Neural cell (in vitro differentiated cells): ENCODE results near the gene GNLY. TPM values are rescaled to one million over a fixed set of nuclear protein-coding genes. Genes with fewer than 3 reads are reported as not detected.

Source experiments
- H2AFZ ChIP-seq: fragments of 200-600, 300-800 bp; sonication (generic), shearing (Covaris generic); 2 replicates; pipeline ENCODE4 v1.6.0; 2014; ENCODE audit warnings: low read depth, mild to moderate bottlenecking, antibody characterized with exemption, low read length, moderate library complexity
- H3F3A ChIP-seq: fragments of 200-600 bp; shearing (Covaris generic); 2 replicates; pipeline ENCODE4 v1.6.1; 2016; ENCODE audit warnings: mild to moderate bottlenecking, moderate library complexity, mixed read lengths, antibody characterized with exemption, low read length; ENCODE audit not compliant: insufficient read depth, poor library complexity, severe bottlenecking
- H3K27ac ChIP-seq: fragments of 200-600, 300-800 bp; sonication (generic), shearing (Covaris generic); 2 replicates; pipeline ENCODE4 v1.5.1; 2014; ENCODE audit warnings: mild to moderate bottlenecking, low read length, moderate library complexity
- H3K27me3 ChIP-seq: fragments of 300-800, 200-600 bp; sonication (generic), shearing (Covaris generic); 2 replicates; pipeline ENCODE4 v1.6.0; 2014; ENCODE audit warnings: mild to moderate bottlenecking, low read depth, low read length, moderate library complexity; ENCODE audit not compliant: insufficient read depth
- H3K36me3 ChIP-seq: fragments of 300-800, 200-600 bp; sonication (generic), shearing (Covaris generic); 2 replicates; pipeline ENCODE4 v1.5.1; 2014; ENCODE audit warnings: mild to moderate bottlenecking, antibody characterized with exemption, low read length, moderate library complexity; ENCODE audit not compliant: insufficient read depth
- H3K4me2 ChIP-seq: fragments of 300-800, 200-600 bp; sonication (generic), shearing (Covaris generic); 2 replicates; pipeline ENCODE4 v1.6.0; 2014; ENCODE audit warnings: mild to moderate bottlenecking, low read length
- H3K4me3 ChIP-seq: fragments of 300-800, 200-600 bp; sonication (generic), shearing (Covaris generic); 2 replicates; pipeline ENCODE4 v1.5.1; 2014; ENCODE audit warnings: mild to moderate bottlenecking, low read length, moderate library complexity
- H3K79me2 ChIP-seq: fragments of 200-600 bp; shearing (Covaris generic); replicated peaks from 2 replicates; pipeline ENCODE4 v1.6.0; 2014; ENCODE audit warnings: mild to moderate bottlenecking, low read length, moderate library complexity; ENCODE audit not compliant: insufficient read depth
- H3K9ac ChIP-seq: fragments of 300-800, 200-600 bp; sonication (generic), shearing (Covaris generic); 2 replicates; pipeline ENCODE4 v1.6.1; 2016; ENCODE audit warnings: mild to moderate bottlenecking, low read length, mixed read lengths
- H3K9me2 ChIP-seq: fragments of 200-600 bp; shearing (Covaris generic); 2 replicates; pipeline ENCODE4 v1.6.1; 2016; ENCODE audit warnings: mild to moderate bottlenecking, low read length, mixed read lengths; ENCODE audit not compliant: insufficient read depth
- H3K9me3 ChIP-seq: fragments of 200-600, 300-800 bp; sonication (generic), shearing (Covaris generic); 2 replicates; pipeline ENCODE4 v1.6.1; 2016; ENCODE audit warnings: mild to moderate bottlenecking, mixed run types, low read length, moderate library complexity, mixed read lengths
- H4K20me1 ChIP-seq: fragments of 200-600 bp; shearing (Covaris generic); 2 replicates; pipeline ENCODE4 v1.6.1; 2016; ENCODE audit warnings: mild to moderate bottlenecking, mixed run types; ENCODE audit not compliant: insufficient read depth
- CTCF ChIP-seq: fragments of 450-650 bp; IDR thresholded peaks from 2 replicates; pipeline ENCODE4 v1.5.1; 2014; ENCODE audit warnings: antibody characterized with exemption, mild to moderate bottlenecking, moderate library complexity; ENCODE audit not compliant: poor library complexity, severe bottlenecking
- EP300 ChIP-seq: fragments of 450-650 bp; conservative IDR thresholded peaks from 2 replicates; pipeline ENCODE4 v1.6.1; 2014; ENCODE audit warnings: antibody characterized with exemption, mild to moderate bottlenecking, moderate library complexity; ENCODE audit not compliant: poor library complexity, severe bottlenecking
- EZH2 ChIP-seq: fragments of 200-600, 300-800 bp; shearing (Covaris generic), sonication (generic); IDR thresholded peaks from 2 replicates; pipeline ENCODE4 v1.6.1; 2014; ENCODE audit warnings: antibody characterized with exemption, low read length, borderline replicate concordance, mild to moderate bottlenecking; ENCODE audit not compliant: insufficient read depth, poor library complexity, severe bottlenecking
- MXI1 ChIP-seq: fragments of 450-650 bp; conservative IDR thresholded peaks from 2 replicates; pipeline ENCODE4 v1.6.1; 2014; ENCODE audit warnings: antibody characterized with exemption, mild to moderate bottlenecking; ENCODE audit not compliant: poor library complexity, severe bottlenecking
- POLR2AphosphoS5 ChIP-seq: IDR thresholded peaks from 2 replicates; pipeline ENCODE4 v1.6.1; 2012
- RAD21 ChIP-seq: fragments of 450-650 bp; conservative IDR thresholded peaks from 2 replicates; pipeline ENCODE4 v1.6.1; 2014; ENCODE audit warnings: antibody characterized with exemption, mild to moderate bottlenecking, moderate library complexity
- REST ChIP-seq: IDR thresholded peaks from 2 replicates; pipeline ENCODE4 v1.6.1; 2012; ENCODE audit warnings: borderline replicate concordance
- SMC3 ChIP-seq: fragments of 450-650 bp; conservative IDR thresholded peaks from 2 replicates; pipeline ENCODE4 v1.6.1; 2014; ENCODE audit warnings: antibody characterized with exemption, mild to moderate bottlenecking, moderate library complexity; ENCODE audit not compliant: poor library complexity
- TAF1 ChIP-seq: IDR thresholded peaks from 2 replicates; pipeline ENCODE4 v1.6.1; 2012; ENCODE audit warnings: low read depth
- polyA plus RNA-seq: library from polyadenylated mRNA; depleted of rRNA; stranded (reverse); fragments of >200 nt; gene quantifications from 2 replicates; pipeline ENCODE4 v1.2.3, GENCODE V29; 2014

GNLY gene
- polyA plus RNA-seq, 1 donor from 2014 or later = not detected

- TF ChIP-seq EZH2 (no peak), CTCF (no peak), REST (no peak), SMC3 (no peak), TAF1 (no peak), MXI1 (no peak), RAD21 (no peak), EP300 (no peak), POLR2AphosphoS5 (no peak)
- no peak overlapping the region for H3K9ac ChIP-seq
- H3K27ac ChIP-seq = no peak overlapping the region
- no peaks in the 10 kb centered on the region for H3K36me3 ChIP-seq
- H3K79me2 ChIP-seq = no peaks in the 10 kb centered on the region
- H3K4me3 ChIP-seq = no peak overlapping the region
- H3K9me2 ChIP-seq = no peaks in the 10 kb centered on the region
- H2AFZ ChIP-seq = no peak overlapping the region
- H3K4me2 ChIP-seq = no peak overlapping the region
- no peaks in the 10 kb centered on the region for H3K9me3 ChIP-seq
- H3F3A ChIP-seq = no peaks in the 10 kb centered on the region
- no peaks in the 10 kb centered on the region for H4K20me1 ChIP-seq
- no peaks in the 10 kb centered on the region for H3K27me3 ChIP-seq
These were observed 3.6 kb downstream of the GNLY start for GRCh38 chr2:85697716-85698115.

- H3F3A ChIP-seq = no peaks in the 10 kb centered on the region
- no peak overlapping the region for H3K27ac ChIP-seq
- no peak overlapping the region for H3K4me3 ChIP-seq
- H3K27me3 ChIP-seq = no peaks in the 10 kb centered on the region
- no peaks in the 10 kb centered on the region for H3K9me3 ChIP-seq
- no peaks in the 10 kb centered on the region for H4K20me1 ChIP-seq
- H2AFZ ChIP-seq = no peak overlapping the region
- no peaks in the 10 kb centered on the region for H3K79me2 ChIP-seq
- no peak overlapping the region for H3K9ac ChIP-seq
- no peaks in the 10 kb centered on the region for H3K36me3 ChIP-seq
- no peak for TF ChIP-seq TAF1
- TF ChIP-seq EZH2 = no peak
- no peak for TF ChIP-seq POLR2AphosphoS5
- no peak for TF ChIP-seq CTCF
- TF ChIP-seq MXI1 = no peak
- no peak for TF ChIP-seq SMC3
- TF ChIP-seq REST = no peak
- TF ChIP-seq RAD21 = no peak
- TF ChIP-seq EP300 = no peak
- no peak overlapping the region for H3K4me2 ChIP-seq
- H3K9me2 ChIP-seq = no peaks in the 10 kb centered on the region
These were observed 4.2 kb downstream of the GNLY start for GRCh38 chr2:85698184-85698879.
